Stimulated activated CD8-positive, alpha-beta memory T cell treated with anti-CD3 and anti-CD28 coated beads, Interleukin-15, amount 100 ng/mL, for 1 hour (primary cell): ENCODE data around the gene AP1M2.
A peak's percentile ranks its signal among the peaks of the same experiment; 100 is the strongest.

ENCODE experiments used
- DNase-seq: peaks from one replicate; pipeline ENCODE4 v3.0.0-alpha.2; 2020; ENCODE audit warnings: low read depth

Gene AP1M2

DNA sequence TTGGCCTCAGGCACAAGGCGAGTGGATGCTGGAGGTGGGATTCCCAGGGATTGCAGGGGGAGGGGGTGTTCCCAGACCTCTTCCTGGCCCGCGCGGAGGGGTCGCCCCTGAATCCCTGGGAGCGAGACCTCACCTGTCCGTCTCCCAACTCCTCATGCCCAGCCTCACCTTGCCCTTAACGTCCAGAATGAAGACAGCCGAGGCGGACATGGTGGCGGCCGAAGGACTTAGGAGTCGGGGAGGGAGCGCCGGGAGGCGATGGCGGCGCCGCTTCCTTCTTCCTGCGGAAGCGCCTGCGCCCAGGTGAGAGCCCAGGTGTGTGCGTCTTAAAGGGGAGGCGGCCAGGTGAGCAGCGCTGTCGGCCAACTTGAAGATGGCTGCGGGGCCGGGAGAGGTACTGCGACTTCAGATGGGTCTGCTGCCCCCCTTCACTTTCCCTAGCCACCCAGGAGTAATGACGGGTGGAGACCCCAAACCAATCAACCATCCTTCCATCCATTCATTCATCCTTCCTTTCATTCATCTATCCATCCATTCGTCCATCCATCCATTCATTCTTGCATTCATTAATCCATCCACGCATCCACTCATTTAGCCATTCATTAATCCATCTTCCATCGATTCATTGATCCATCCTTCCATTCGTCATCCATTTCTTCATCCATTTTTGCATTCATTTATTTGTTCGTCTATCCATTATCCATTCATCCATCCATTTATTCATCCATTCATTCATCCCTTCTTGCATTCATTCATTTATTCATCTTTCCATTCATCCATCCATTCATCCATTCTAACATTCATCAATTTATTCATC, at the start of gene AP1M2:
Gene AP1M2, minus strand, starts transcription at position 291 of the 817 bp plus-strand sequence. Its CDS starts 81 bp downstream, at position 210.
- no peak for DNase-seq

DNA sequence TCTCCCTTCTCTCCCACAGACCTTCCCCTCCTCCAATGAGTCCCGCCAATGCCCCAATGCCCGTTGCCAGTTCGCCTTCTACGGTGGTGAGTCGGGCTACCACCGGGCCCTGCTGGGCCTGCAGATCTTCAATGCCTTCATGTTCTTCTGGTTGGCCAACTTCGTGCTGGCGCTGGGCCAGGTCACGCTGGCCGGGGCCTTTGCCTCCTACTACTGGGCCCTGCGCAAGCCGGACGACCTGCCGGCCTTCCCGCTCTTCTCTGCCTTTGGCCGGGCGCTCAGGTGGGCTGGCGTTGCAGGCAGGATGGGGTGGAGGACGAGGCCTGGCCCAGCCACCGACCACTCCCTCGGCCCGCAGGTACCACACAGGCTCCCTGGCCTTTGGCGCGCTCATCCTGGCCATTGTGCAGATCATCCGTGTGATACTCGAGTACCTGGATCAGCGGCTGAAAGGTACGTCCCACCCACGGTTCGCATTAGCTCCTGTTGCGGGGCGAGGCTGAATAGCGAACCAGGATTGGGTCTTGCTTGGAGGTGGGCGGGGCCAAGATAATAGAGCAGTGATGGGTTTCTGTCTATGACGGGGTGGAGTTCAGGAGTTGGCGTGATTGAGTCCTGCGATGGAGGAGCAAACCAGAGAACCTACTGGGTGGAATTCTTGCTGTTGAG, 49.3 kb upstream of the AP1M2 start:
- no peak for DNase-seq

GRCh38 chr19:10634963-10635362, 47.9 kb upstream of the AP1M2 start:
- DNase-seq, result no peak

DNA sequence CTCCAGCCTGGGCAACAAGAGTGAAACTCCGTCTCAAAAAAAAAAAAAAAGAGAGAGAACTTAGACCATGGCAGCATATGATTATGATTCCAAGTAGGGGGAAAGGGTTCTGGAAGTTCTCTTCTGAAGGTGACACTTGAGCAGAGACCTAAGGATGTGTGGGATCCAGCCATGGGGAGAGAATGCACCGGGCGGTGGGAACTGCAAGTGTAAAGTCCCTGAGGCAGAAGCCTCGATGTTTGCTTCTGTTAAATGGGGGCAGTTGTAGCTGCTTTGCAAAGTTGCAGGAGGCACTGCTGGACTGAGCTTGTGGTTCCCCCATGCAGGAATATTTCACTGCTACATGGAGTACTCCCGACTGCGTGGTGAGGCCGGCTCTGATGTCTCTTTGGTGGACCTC, 47.3 kb upstream of the AP1M2 start:
- no peak for DNase-seq

DNA sequence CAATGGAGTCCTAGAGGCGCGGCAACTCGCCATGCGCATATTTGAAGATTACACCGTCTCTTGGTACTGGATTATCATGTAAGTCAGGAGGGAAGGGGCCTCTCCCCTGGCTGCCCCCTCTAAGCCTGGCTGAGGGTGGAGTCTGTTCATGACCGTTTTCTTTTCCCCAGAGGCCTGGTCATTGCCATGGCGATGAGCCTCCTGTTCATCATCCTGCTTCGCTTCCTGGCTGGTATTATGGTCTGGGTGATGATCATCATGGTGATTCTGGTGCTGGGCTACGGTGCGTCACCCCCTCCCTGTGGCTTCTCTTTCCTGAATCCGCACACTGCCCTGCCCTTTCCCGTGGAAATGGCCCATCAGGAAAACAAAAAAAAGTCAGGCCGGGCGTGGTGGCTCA, 44.8 kb upstream of the AP1M2 start:
- no peak for DNase-seq

GRCh38 chr19:10625762-10626138, 38.6 kb upstream of the AP1M2 start:
- no peak for DNase-seq

DNA sequence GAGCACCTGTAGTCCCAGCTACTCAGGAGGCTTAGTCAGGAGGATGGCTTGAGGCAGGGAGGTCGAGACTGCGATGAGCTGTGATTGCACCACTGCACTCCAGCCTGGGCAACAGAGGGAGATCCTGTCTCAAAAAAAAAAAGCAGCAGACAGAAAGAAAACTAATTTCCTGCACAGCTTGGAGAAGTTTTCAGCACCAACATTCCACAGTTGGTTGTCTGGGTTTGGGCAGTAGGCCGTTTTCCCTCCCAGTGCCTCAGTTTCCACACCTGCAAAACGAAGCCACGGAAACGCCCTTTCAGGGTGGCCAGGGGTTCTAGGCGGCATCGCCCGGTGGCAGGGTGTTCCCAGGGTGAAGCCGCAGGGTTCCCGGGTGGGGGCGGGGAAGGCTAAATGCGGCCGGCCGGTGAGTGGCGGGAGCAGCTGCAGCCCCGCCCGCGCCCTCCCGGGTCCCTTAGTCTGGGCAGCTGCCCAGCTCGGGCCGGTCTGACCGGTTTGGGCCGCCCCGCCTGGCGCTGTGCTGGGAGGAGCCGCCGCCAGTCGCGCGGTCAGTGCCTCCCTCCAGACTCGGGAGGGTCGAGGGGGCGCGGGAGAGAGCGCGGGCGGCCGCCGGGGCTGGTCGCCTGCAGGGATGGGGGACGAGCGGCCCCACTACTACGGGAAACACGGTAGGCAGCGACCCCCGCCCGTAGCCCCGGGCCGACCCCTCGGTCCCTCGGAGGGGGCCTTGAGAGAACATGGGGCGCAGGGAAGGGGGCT, 38.1 kb upstream of the AP1M2 start, which contains the start of gene SLC44A2:
Gene SLC44A2, plus strand, starts transcription at position 551 of the 759 bp plus-strand sequence. Its CDS starts 81 bp downstream, at position 632.
- no peak for DNase-seq

GRCh38 chr19:10624585-10624984, 37.5 kb upstream of the AP1M2 start:
- DNase-seq, result no peak

GRCh38 chr19:10621966-10622365, 34.9 kb upstream of the AP1M2 start:
- DNase-seq, result no peak

- no peak for DNase-seq
Measured at GRCh38 chr19:10620786-10621185, 33.7 kb upstream of the AP1M2 start.

DNA sequence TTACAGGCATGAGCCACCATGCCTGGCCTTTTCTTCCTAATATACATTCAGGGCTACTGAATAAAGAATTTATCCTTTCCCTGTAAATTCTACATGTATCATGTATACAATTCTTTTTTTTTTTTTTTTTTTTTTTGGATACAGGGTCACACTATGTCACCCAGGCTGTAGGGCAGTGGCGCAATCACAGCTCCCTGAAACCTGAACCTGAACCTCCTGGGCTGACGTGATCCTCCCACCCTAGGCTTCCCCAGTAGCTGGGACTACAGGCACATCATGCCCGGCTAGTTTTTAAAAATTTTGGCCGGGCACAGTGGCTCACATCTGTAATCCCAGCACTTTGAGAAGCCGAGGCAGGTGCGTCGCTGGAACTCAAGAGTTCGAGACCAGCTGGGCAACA, 31.7 kb upstream of the AP1M2 start:
- DNase-seq, result no peak

GRCh38 chr19:10617409-10618121, 30.5 kb upstream of the AP1M2 start:
- no peak for DNase-seq

- DNase-seq, result no peak
Measured at GRCh38 chr19:10615429-10616023, 28.4 kb upstream of the AP1M2 start.

- DNase-seq, result no peak
Measured at GRCh38 chr19:10612499-10613119, 25.5 kb upstream of the AP1M2 start.

DNA sequence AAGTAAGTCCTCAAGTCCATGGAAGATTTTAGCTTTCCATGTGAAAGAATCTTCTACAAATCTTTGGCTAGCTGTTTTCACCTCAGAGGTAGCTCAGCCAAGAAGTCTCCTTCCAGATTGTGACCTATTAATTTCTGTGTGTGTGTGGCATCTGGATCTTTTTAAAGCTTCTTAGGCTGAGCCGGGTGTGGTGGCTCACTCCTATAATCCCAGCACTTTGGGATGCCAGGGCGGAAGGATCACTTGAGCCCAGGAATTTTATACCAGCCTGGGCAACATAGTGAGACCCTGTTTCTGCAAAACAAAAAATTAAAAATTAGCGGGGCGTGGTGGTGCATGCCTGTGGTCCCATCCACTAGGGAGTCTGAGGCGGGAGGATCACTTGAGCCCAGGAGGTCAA, 24.8 kb upstream of the AP1M2 start:
- DNase-seq, result no peak

DNA sequence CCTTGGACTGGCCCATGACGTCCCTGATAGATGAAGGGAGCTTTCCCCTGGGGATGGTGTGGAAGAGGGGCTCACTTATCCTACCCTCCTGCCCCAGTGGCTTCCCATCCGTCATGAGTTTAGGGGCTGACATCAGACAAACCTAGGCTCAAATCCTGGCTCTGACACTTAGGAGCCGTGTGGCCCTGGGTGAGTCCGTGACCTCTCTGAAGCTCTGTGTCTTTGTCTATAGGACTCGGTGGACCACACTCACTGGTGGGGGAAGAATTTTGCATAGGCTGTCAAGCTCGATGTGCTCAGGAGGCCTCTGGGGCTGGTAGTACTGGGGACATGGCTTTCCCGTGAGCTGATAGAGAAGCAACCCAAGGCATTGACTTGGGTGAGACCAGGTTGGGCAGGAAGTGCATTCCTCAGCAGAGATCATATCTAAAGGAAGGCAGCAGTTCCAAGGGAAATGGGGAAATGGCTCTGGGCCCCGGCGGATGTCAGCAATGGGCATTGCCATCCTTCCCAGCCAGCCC, 17.4 kb upstream of the AP1M2 start:
- DNase-seq, result no peak

- no peak for DNase-seq
Measured at GRCh38 chr19:10603873-10604459, 16.9 kb upstream of the AP1M2 start.

GRCh38 chr19:10603084-10603872, 16.2 kb upstream of the AP1M2 start:
- peak; percentile 69 for DNase-seq

DNA sequence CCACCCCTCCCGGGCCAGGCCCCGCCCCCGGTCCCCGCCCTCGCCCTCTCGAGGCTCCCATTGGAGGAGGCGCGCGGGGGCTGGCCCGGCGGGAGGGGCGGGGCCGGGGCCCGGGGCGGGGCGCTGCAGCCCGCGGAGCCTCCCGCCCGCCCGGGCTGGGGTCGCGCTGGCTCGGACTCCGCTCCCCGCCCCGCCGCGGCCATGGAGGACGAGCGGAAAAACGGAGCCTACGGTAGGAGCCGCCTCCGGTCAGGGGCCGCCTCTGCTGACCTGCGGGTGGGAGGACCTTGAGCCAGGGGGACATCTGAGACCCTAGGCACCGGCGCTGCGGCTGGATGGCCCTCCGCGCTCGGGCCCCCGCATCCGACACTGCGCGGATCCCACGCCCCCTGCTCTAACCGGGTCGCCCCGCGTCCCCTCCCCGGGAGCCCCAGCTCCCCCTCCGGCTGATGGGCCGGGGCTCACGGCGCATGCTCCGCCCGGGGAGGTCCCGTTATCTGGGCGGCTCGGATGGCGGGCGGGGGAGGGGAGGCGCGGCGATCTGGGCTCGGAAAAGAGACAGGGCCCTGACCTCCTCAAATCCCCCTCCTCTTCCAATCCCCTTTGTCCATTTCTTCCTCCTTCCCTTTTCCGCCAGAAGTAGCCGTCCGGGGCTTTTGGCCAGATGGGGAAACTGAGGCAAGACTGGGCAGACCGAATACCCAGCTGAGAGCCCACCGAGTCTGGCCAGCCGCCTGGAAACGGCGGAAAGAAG, 15.4 kb upstream of the AP1M2 start:
- peak; percentile 75 for DNase-seq
